B cell (primary cell): ENCODE data around the gene NOVA1. TPM values are rescaled to one million over a fixed set of nuclear protein-coding genes. Genes with fewer than 3 reads are reported as not detected.

ENCODE experiments used
- ATAC-seq: fragments of 200-7000 bp; cut with Tn5 transposase; one replicate; pipeline ENCODE4 v1.10.0; 2021; ENCODE audit warnings: low read depth, mild to moderate bottlenecking, moderate number of reproducible peaks, moderate library complexity
- CTCF ChIA-PET: fragments of 350-600 bp; sonication (Branson Sonifier 250); formaldehyde crosslinking; loops from one replicate; lab custom pipeline; 2021; ENCODE audit warnings: antibody characterized with exemption, inconsistent platforms; lab: Charles Lee
- POLR2A ChIA-PET: fragments of 350-600 bp; sonication (Branson Sonifier 250); formaldehyde crosslinking; loops from one replicate; lab custom pipeline; 2021; ENCODE audit warnings: antibody characterized with exemption; lab: Charles Lee
- DNase-seq: peaks from one replicate; pipeline ENCODE4 v3.0.0; 2013
- H2AFZ ChIP-seq: 2 replicates; pipeline ENCODE4 v1.6.1; 2012; ENCODE audit warnings: mild to moderate bottlenecking, low read depth, low read length; ENCODE audit not compliant: insufficient read depth, poor library complexity, severe bottlenecking
- H3K27ac ChIP-seq, 2 donors: 1 replicate in 1 of 2; 2 replicates in 1 of 2; pipeline ENCODE4 v1.5.1; 2012 to 2013; ENCODE audit warnings: low read length in 2 of 2, mild to moderate bottlenecking in 2 of 2, moderate library complexity in 1 of 2
- H3K27me3 ChIP-seq, 4 experiments: fragments of 200-600 bp in 1 of 4; sonication (generic) in 1 of 4; replicated peaks in 1 of 4; 1 replicate in 2 of 4; 2 replicates in 2 of 4; pipeline versions ENCODE4 v1.6.1 to v1.7.0; 2013 to 2016; ENCODE audit warnings: low read length in 3 of 4, mild to moderate bottlenecking in 2 of 4, mixed read lengths in 1 of 4, moderate library complexity in 1 of 4; ENCODE audit not compliant: insufficient read depth in 4 of 4, control insufficient read depth in 3 of 4; ENCODE audit errors: control extremely low read depth in 1 of 4
- H3K36me3 ChIP-seq, 2 experiments: replicated peaks in 1 of 2; 1 replicate in 1 of 2; 2 replicates in 1 of 2; pipeline versions ENCODE4 v1.6.1 to v1.7.1; 2013; ENCODE audit warnings: low read length in 1 of 2; ENCODE audit not compliant: insufficient read depth in 2 of 2, control insufficient read depth in 1 of 2; ENCODE audit errors: control extremely low read depth in 1 of 2, extremely low read depth in 1 of 2
- H3K4me1 ChIP-seq, 2 donors: fragments of 200-600 bp in 1 of 2; sonication (generic) in 1 of 2; 1 replicate in 1 of 2; 2 replicates in 1 of 2; pipeline versions ENCODE4 v1.5.1 to v1.6.1; 2013 to 2017; ENCODE audit warnings: low read length in 2 of 2; ENCODE audit not compliant: control insufficient read depth in 2 of 2, insufficient read depth in 2 of 2
- H3K4me2 ChIP-seq: replicated peaks from 2 replicates; pipeline ENCODE3; 2012; ENCODE audit warnings: mild to moderate bottlenecking, low read depth, low read length; ENCODE audit not compliant: poor library complexity, severe bottlenecking
- H3K4me3 ChIP-seq, 5 experiments: fragments of 200-600 bp in 1 of 5; sonication (generic) in 1 of 5; 1 replicate in 3 of 5; 2 replicates in 2 of 5; pipeline versions ENCODE4 v1.5.1 to v1.7.0; 2011 to 2016; ENCODE audit warnings: low read length in 4 of 5, mild to moderate bottlenecking in 4 of 5, low read depth in 2 of 5, control low read depth in 1 of 5, moderate library complexity in 1 of 5; ENCODE audit not compliant: insufficient read depth in 1 of 5; ENCODE audit errors: control extremely low read depth in 1 of 5, extremely low read depth in 1 of 5
- H3K79me2 ChIP-seq: fragments of 200-600 bp; sonication (generic); one replicate; pipeline ENCODE4 v1.6.0; 2016; ENCODE audit warnings: low read length; ENCODE audit not compliant: control insufficient read depth, insufficient read depth
- H3K9ac ChIP-seq: fragments of 200-600 bp; sonication (generic); 2 replicates; pipeline ENCODE4 v1.6.1; 2017; ENCODE audit warnings: mild to moderate bottlenecking, low read length, moderate library complexity
- H3K9me3 ChIP-seq, 3 donors: one replicate each; pipeline versions ENCODE4 v1.6.1 to v1.7.1; 2013; ENCODE audit warnings: low read length in 2 of 3; ENCODE audit not compliant: control insufficient read depth in 2 of 3, insufficient read depth in 1 of 3; ENCODE audit errors: control extremely low read depth in 1 of 3
- H4K20me1 ChIP-seq: 2 replicates; pipeline ENCODE4 v1.6.0; 2012; ENCODE audit warnings: mild to moderate bottlenecking, low read length; ENCODE audit not compliant: insufficient read depth, control insufficient read depth, poor library complexity, severe bottlenecking
- H3K27ac Mint-ChIP-seq: one replicate; pipeline ENCODE4 v1.8.0; 2021; ENCODE audit warnings: mixed read lengths
- H3K27me3 Mint-ChIP-seq: one replicate; pipeline ENCODE4 v1.8.0; 2021; ENCODE audit warnings: mixed read lengths
- H3K4me1 Mint-ChIP-seq: one replicate; pipeline ENCODE4 v1.8.0; 2021; ENCODE audit warnings: mixed read lengths
- H3K4me3 Mint-ChIP-seq: one replicate; pipeline ENCODE4 v1.8.0; 2021; ENCODE audit warnings: mixed read lengths
- H3K9me3 Mint-ChIP-seq: one replicate; pipeline ENCODE4 v1.8.0; 2022; ENCODE audit warnings: mixed read lengths; ENCODE audit not compliant: insufficient read depth
- CTCF ChIP-seq: fragments of 200-600 bp; IDR thresholded peaks from one replicate; pipeline ENCODE4 v1.8.0; 2022; ENCODE audit warnings: antibody characterized with exemption, mild to moderate bottlenecking
- EZH2 ChIP-seq: IDR thresholded peaks from 2 replicates; pipeline ENCODE4 v1.6.1; 2012; ENCODE audit warnings: borderline replicate concordance, low read depth, mild to moderate bottlenecking, moderate library complexity, low read length; ENCODE audit not compliant: insufficient read depth, poor library complexity, severe bottlenecking
- WGBS: methylation state at CpG from one replicate; pipeline ENCODE4 v1.1.5; 2013; ENCODE audit warnings: missing lambda C conversion rate; ENCODE audit not compliant: insufficient coverage; 5-methylcytosine and 5-hydroxymethylcytosine counted together
- intact Hi-C: fragments of 100-400 bp; cut with micrococcal nuclease; formaldehyde crosslinking; loops from one replicate; pipeline ENCODE4 v1.10.0; 2022
- polyA plus RNA-seq: library from polyadenylated mRNA; depleted of rRNA; stranded (reverse); fragments of >200 nt; gene quantifications from 2 replicates; pipeline ENCODE4 v1.2.3, GENCODE V29; 2012
- total RNA-seq, 2 donors: library from RNA; stranded (reverse); fragments of 120-200 nt in 1 of 2; gene quantifications; 1 replicate in 1 of 2; 2 replicates in 1 of 2; pipeline versions ENCODE4 v1.2.3 to v1.2.4, GENCODE V29; 2013 to 2022

The NOVA1 gene
- total and polyA plus RNA-seq, 2 donors (not counting 1 experiment from before 2014, with no cell fraction given) = not detected

GRCh38 chr14:26499546-26499945 lies 98.3 kb downstream of the NOVA1 start:
- no peaks in the 10 kb centered on the region for H4K20me1 ChIP-seq
- H3K27ac ChIP-seq = no peak overlapping the region
- CTCF ChIA-PET = no interaction called here
- no peak overlapping the region for H3K9ac ChIP-seq
- Mint-ChIP-seq H3K27ac (no peak overlapping the region), H3K9me3 (peaks cover 2% of the 10 kb centered on the region), H3K27me3 (no peaks in the 10 kb centered on the region), H3K4me1 (no peaks in the 10 kb centered on the region), H3K4me3 (no peak overlapping the region)
- POLR2A ChIA-PET = no interaction called here
- TF ChIP-seq CTCF (no peak), EZH2 (no peak)
- peaks cover 0 to 2% (median 0%) of the 10 kb centered on the region in 3 donors for H3K9me3 ChIP-seq
- no peaks in the 10 kb centered on the region for H3K36me3 ChIP-seq
- intact Hi-C loops = no loop called here
- ATAC-seq (no peak), DNase-seq (no peak)
- no peak overlapping the region for H2AFZ ChIP-seq
- H3K4me2 ChIP-seq = no peak overlapping the region
- H3K27me3 ChIP-seq = no peaks in the 10 kb centered on the region
- H3K4me3 ChIP-seq = no peak overlapping the region
- no peaks in the 10 kb centered on the region for H3K79me2 ChIP-seq
- no CpG with 5 or more reads among the region's 2 CpGs for WGBS
- no peaks in the 10 kb centered on the region for H3K4me1 ChIP-seq

- TF ChIP-seq EZH2 (no peak), CTCF (no peak)
- no peaks in the 10 kb centered on the region for H3K4me1 Mint-ChIP-seq
- CTCF ChIA-PET = no interaction called here
Observed at GRCh38 chr14:26486922-26487321, 110.9 kb downstream of the NOVA1 start.

More at GRCh38 chr14:26486922-26487321, 110.9 kb downstream of the NOVA1 start:
- Histone ChIP-seq H3K4me1 (no peaks in the 10 kb centered on the region), H3K79me2 (no peaks in the 10 kb centered on the region), H2AFZ (no peak overlapping the region), H3K4me3 (no peak overlapping the region), H3K9ac (no peak overlapping the region), H3K4me2 (no peak overlapping the region), H3K36me3 (no peaks in the 10 kb centered on the region), H3K27ac (no peak overlapping the region), H4K20me1 (no peaks in the 10 kb centered on the region), H3K27me3 (no peaks in the 10 kb centered on the region), H3K9me3 (no peaks in the 10 kb centered on the region)
- no peaks in the 10 kb centered on the region for H3K27me3 Mint-ChIP-seq
- H3K4me3 Mint-ChIP-seq = no peak overlapping the region
- no CpG with 5 or more reads among the region's 3 CpGs for WGBS
- no peak for ATAC-seq
- DNase-seq = no peak
- POLR2A ChIA-PET = no interaction called here
- H3K9me3 Mint-ChIP-seq = no peaks in the 10 kb centered on the region
- H3K27ac Mint-ChIP-seq = no peak overlapping the region
- intact Hi-C loops = no loop called here
